ENCODE results near the gene MAP3K20.

DNA sequence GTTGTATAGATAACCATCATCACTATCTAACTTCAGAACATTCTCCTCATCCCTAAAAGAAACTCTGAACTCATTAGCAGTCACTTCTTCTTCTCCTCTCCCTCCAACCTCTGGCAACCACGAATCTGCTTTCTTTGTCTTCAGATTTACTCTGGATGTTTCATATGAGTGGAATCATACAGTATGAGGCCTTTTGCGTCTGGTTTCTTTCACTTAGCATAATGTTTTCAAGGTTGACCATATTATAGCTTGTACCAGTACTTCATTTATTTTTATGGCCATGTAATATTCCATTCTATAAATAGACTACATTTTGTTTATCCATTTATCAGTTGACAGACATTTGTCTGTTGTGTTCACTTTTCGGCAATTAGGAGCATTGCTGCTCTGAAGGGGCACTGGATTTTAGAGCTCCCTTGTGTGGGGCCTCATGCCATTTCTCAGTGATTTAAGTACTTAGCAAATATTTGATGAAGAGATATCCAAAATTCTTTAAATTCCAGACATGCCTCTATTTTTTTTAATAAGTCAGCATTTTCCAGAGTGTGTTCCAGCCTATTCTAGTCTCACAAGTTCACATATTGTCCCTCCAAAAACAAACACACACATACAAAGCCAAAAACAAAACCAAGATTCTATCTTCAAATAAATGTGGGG lies 22.5 kb upstream of the MAP3K20 start:
- TF ChIP-seq, protein P1, sequence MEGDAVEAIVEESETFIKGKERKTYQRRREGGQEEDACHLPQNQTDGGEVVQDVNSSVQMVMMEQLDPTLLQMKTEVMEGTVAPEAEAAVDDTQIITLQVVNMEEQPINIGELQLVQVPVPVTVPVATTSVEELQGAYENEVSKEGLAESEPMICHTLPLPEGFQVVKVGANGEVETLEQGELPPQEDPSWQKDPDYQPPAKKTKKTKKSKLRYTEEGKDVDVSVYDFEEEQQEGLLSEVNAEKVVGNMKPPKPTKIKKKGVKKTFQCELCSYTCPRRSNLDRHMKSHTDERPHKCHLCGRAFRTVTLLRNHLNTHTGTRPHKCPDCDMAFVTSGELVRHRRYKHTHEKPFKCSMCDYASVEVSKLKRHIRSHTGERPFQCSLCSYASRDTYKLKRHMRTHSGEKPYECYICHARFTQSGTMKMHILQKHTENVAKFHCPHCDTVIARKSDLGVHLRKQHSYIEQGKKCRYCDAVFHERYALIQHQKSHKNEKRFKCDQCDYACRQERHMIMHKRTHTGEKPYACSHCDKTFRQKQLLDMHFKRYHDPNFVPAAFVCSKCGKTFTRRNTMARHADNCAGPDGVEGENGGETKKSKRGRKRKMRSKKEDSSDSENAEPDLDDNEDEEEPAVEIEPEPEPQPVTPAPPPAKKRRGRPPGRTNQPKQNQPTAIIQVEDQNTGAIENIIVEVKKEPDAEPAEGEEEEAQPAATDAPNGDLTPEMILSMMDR (IDR thresholded peaks at IDR 0.05; ENCODE audit: extremely low read depth in 1 of 2, insufficient read depth in 1 of 2, low read depth in 1 of 2, low read length in 2 of 2) = no peak
- no peak for TF ChIP-seq POLR2AphosphoS5 (IDR thresholded peaks at IDR 0.05; ENCODE audit: insufficient read depth, low read depth, low read length)
- TF ChIP-seq EZH2 (IDR thresholded peaks at IDR 0.05; ENCODE audit: borderline replicate concordance, low read depth, low read length, severe bottlenecking) = no peak
- TF ChIP-seq, protein P2, sequence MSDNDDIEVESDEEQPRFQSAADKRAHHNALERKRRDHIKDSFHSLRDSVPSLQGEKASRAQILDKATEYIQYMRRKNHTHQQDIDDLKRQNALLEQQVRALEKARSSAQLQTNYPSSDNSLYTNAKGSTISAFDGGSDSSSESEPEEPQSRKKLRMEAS (IDR thresholded peaks at IDR 0.05; ENCODE audit: insufficient read depth, insufficient read length) = no peak
